IPS DF 19.7 (cell line): ENCODE measurements around the gene ZNHIT2.

Experiments
- DNase-seq: peaks from one replicate; pipeline ENCODE4 v3.0.0-alpha.2; 2013; ENCODE audit warnings: low read depth, low spot score

Gene ZNHIT2

GRCh38 chr11:65134240-65134951, 16.9 kb upstream of the ZNHIT2 start, which contains the start of gene SYVN1:
TSS of gene SYVN1 (minus strand) at chr11:65134519. CDS start at chr11:65133601, 918 bp downstream.
- no peak for DNase-seq

GRCh38 chr11:65133724-65134123, 16.2 kb upstream of the ZNHIT2 start:
- DNase-seq: no peak

GRCh38 chr11:65132988-65133700, 15.6 kb upstream of the ZNHIT2 start:
- DNase-seq: no peak

- no peak for DNase-seq
Measured at GRCh38 chr11:65132238-65132987, 14.9 kb upstream of the ZNHIT2 start.

GRCh38 chr11:65131895-65132237, 14.4 kb upstream of the ZNHIT2 start:
- DNase-seq: no peak

- DNase-seq: no peak
Measured at GRCh38 chr11:65131417-65131776, 13.9 kb upstream of the ZNHIT2 start.

- DNase-seq: no peak
Measured at GRCh38 chr11:65130631-65131416, 13.3 kb upstream of the ZNHIT2 start.

- no peak for DNase-seq
Measured at GRCh38 chr11:65129649-65130441, 12.3 kb upstream of the ZNHIT2 start.

GRCh38 chr11:65128182-65129145, 11.0 kb upstream of the ZNHIT2 start:
- DNase-seq: no peak

GRCh38 chr11:65127473-65128181, 10.1 kb upstream of the ZNHIT2 start:
- no peak for DNase-seq

- DNase-seq: no peak
Measured at GRCh38 chr11:65126624-65127274, 9.2 kb upstream of the ZNHIT2 start.

GRCh38 chr11:65125197-65126056, 7.9 kb upstream of the ZNHIT2 start:
- DNase-seq: no peak

- DNase-seq: no peak
Measured at GRCh38 chr11:65124480-65125196, 7.1 kb upstream of the ZNHIT2 start.

- peak; percentile 84 for DNase-seq
Measured at GRCh38 chr11:65121865-65122696, 4.6 kb upstream of the ZNHIT2 start, which contains the start of the genes FAU and MRPL49. TSS of gene FAU (minus strand) at chr11:65122134. CDS start at chr11:65121813, 321 bp downstream. TSS of gene MRPL49 (plus strand) at chr11:65122321. CDS start at chr11:65122347, 26 bp downstream.

- no peak for DNase-seq
Measured at GRCh38 chr11:65121447-65121864, 4.0 kb upstream of the ZNHIT2 start.

- DNase-seq: no peak
Measured at GRCh38 chr11:65120831-65121230, 3.3 kb upstream of the ZNHIT2 start.
